Gastroesophageal sphincter (tissue), 4 donors: Measurements from ENCODE around the gene RUNX3. TPM values are rescaled to one million over a fixed set of nuclear protein-coding genes. Genes with fewer than 3 reads are reported as not detected.

Source experiments
- ATAC-seq: fragments of 150-250 bp; one replicate; pipeline ENCODE4 v1.9.1; 2016; ENCODE audit warnings: mild to moderate bottlenecking, moderate library complexity
- H3K27ac ChIP-seq, 4 donors: fragments of 200-600 bp; sonication (generic) in 3 of 4; 1 replicate in 3 of 4; 2 replicates in 1 of 4; pipeline ENCODE4 v1.5.1; 2016 to 2019
- H3K27me3 ChIP-seq: fragments of 200-600 bp; sonication (generic); one replicate; pipeline ENCODE4 v1.5.1; 2019
- H3K36me3 ChIP-seq, 2 donors: fragments of 200-600 bp; sonication (generic); one replicate each; pipeline ENCODE4 v1.5.1; 2019; ENCODE audit warnings: control low read depth in 1 of 2
- H3K4me1 ChIP-seq, 3 donors: fragments of 200-600 bp; sonication (generic); 1 replicate in 2 of 3; 2 replicates in 1 of 3; pipeline ENCODE4 v1.5.1; 2016 to 2019; ENCODE audit warnings: control low read depth in 2 of 3
- H3K4me3 ChIP-seq, 2 donors: fragments of 200-600 bp; sonication (generic); one replicate each; pipeline ENCODE4 v1.5.1; 2019; ENCODE audit warnings: mild to moderate bottlenecking in 1 of 2, moderate library complexity in 1 of 2
- H3K9me3 ChIP-seq, 3 donors: fragments of 200-600 bp; sonication (generic); one replicate each; pipeline ENCODE4 v1.5.1; 2017 to 2019; ENCODE audit warnings: control low read depth in 2 of 3
- CTCF ChIP-seq, 4 experiments: fragments of 200-600 bp in 2 of 4; fragments of 450-650 bp in 2 of 4; sonication (generic) in 1 of 4; IDR thresholded peaks; one replicate each; pipeline ENCODE4 v1.5.1; 2017 to 2019; ENCODE audit warnings: antibody characterized with exemption in 4 of 4, mild to moderate bottlenecking in 2 of 4, moderate library complexity in 2 of 4
- EP300 ChIP-seq: sonication (generic); formaldehyde crosslinking; IDR thresholded peaks from one replicate; pipeline ENCODE4 v1.6.1; 2017; ENCODE audit warnings: antibody characterized with exemption, mild to moderate bottlenecking
- POLR2A ChIP-seq, 2 donors: fragments of 450-650 bp; IDR thresholded peaks; one replicate each; pipeline ENCODE4 v1.6.1; 2017; ENCODE audit warnings: antibody characterized with exemption in 2 of 2, mild to moderate bottlenecking in 2 of 2, moderate library complexity in 1 of 2
- POLR2AphosphoS5 ChIP-seq: sonication (generic); formaldehyde crosslinking; IDR thresholded peaks from one replicate; pipeline ENCODE4 v1.6.1; 2017; ENCODE audit warnings: antibody characterized with exemption
- WGBS, 2 donors: methylation state at CpG; one replicate each; pipeline ENCODE4 v1.1.5; 2018; ENCODE audit warnings: low coverage in 1 of 2; 5-methylcytosine and 5-hydroxymethylcytosine counted together
- total RNA-seq, 4 donors: library from RNA; depleted of rRNA; stranded (reverse); fragments of >200 nt; gene quantifications; one replicate each; pipeline ENCODE4 v1.1.0, GENCODE V29; 2016

RUNX3 gene
- total RNA-seq, 4 donors from 2014 or later = 0.62 to 2.0 (median 1.3) TPM

GRCh38 chr1:24866211-24867083 lies 63.6 kb downstream of the RUNX3 start:
- ATAC-seq = no peak
- no peaks in the 10 kb centered on the region for H3K4me1 ChIP-seq
- peaks cover 80% of the 10 kb centered on the region for H3K27me3 ChIP-seq
- no peak overlapping the region for H3K4me3 ChIP-seq
- no peaks in the 10 kb centered on the region for H3K36me3 ChIP-seq
- WGBS, 2 donors = 55 to 63% methylated on average over 7 to 11 of the region's 17 CpGs
- H3K9me3 ChIP-seq = no peaks in the 10 kb centered on the region
- TF ChIP-seq POLR2A (IDR thresholded peaks at IDR 0.05) (no peak), CTCF (IDR thresholded peaks at IDR 0.05) (no peak), POLR2AphosphoS5 (no peak), EP300 (no peak)
- no peak overlapping the region for H3K27ac ChIP-seq

- Histone ChIP-seq H3K4me3 (no peak overlapping the region), H3K27ac (no peak overlapping the region), H3K27me3 (peaks cover 80% of the 10 kb centered on the region), H3K36me3 (no peaks in the 10 kb centered on the region), H3K4me1 (no peaks in the 10 kb centered on the region), H3K9me3 (no peaks in the 10 kb centered on the region)
- WGBS, 2 donors = 67 to 69% methylated on average over 1 to 2 of the region's 3 CpGs
- no peak for TF ChIP-seq POLR2AphosphoS5
- TF ChIP-seq POLR2A (IDR thresholded peaks at IDR 0.05) = no peak
- TF ChIP-seq CTCF (IDR thresholded peaks at IDR 0.05) = no peak
- no peak for TF ChIP-seq EP300
- no peak for ATAC-seq
Observed at GRCh38 chr1:24865587-24865986, 64.5 kb downstream of the RUNX3 start.

GRCh38 chr1:24865168-24865567 lies 64.9 kb downstream of the RUNX3 start:
- Histone ChIP-seq H3K4me3 (no peak overlapping the region), H3K4me1 (no peaks in the 10 kb centered on the region), H3K9me3 (no peaks in the 10 kb centered on the region), H3K36me3 (no peaks in the 10 kb centered on the region), H3K27ac (no peak overlapping the region), H3K27me3 (peaks cover 80% of the 10 kb centered on the region)
- 72 to 74% methylated on average over 3 to 7 of the region's 7 CpGs for WGBS, 2 donors
- no peak for ATAC-seq
- no peak for TF ChIP-seq CTCF (IDR thresholded peaks at IDR 0.05)
- no peak for TF ChIP-seq EP300
- no peak for TF ChIP-seq POLR2AphosphoS5
- TF ChIP-seq POLR2A (IDR thresholded peaks at IDR 0.05) = no peak

GRCh38 chr1:24864370-24864777 lies 65.7 kb downstream of the RUNX3 start:
- H3K9me3 ChIP-seq = no peaks in the 10 kb centered on the region
- H3K27ac ChIP-seq = no peak overlapping the region
- whole genome bisulfite sequencing, 2 donors = 36% methylated on average over 5 of the region's 8 CpGs; no CpG with 5 or more reads in 1 of the 2 donors
- H3K4me1 ChIP-seq = no peaks in the 10 kb centered on the region
- no peak for ATAC-seq
- TF ChIP-seq POLR2AphosphoS5 (no peak), EP300 (no peak), POLR2A (IDR thresholded peaks at IDR 0.05) (no peak), CTCF (IDR thresholded peaks at IDR 0.05) (no peak)
- no peak overlapping the region for H3K4me3 ChIP-seq
- H3K27me3 ChIP-seq = peaks cover 86% of the 10 kb centered on the region
- H3K36me3 ChIP-seq = no peaks in the 10 kb centered on the region
